Dedifferentiated amniotic fluid mesenchymal stem cell (primary cell): ENCODE data around the gene SH3BP5.
A peak's percentile ranks its signal among the peaks of the same experiment; 100 is the strongest.

Source experiments
- DNase-seq: peaks from one replicate; pipeline ENCODE4 v3.0.0-alpha.2; 2016; ENCODE audit errors: extremely low spot score

SH3BP5 gene

DNA sequence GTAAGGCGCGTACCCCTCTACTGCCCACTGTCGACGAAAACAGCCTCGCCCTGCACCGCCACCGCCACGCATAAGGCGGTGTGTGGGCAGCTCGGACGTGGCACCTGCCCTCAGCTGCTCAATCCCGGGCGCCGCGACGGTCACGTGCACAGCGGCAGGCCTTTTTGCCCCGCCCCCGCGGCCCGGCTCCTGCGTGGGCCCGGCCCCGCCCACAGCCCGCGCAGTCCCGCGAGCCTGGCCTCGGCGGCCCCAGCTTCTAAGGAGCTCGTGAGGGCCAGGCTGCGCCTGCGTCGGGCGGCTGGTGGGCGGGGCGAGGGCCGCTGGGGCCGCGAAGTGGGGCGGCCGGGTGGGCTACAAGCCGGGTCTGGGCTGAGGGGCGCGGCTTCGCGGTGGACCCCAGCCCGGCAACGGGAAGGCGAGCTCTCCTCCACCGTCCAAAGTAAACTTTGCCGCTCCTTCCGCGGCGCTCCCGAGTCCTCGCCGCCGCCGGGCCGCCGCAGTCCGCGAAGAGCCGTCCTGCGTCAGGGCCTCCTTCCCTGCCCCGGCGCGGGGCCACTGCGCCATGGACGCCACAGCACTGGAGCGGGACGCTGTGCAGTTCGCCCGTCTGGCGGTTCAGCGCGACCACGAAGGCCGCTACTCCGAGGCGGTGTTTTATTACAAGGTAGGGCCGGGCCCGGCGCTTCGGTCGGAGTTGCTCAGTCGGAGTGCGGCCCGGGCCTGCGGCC, 126.3 kb downstream of the SH3BP5 start, which contains the start of gene CAPN7:
TSS of gene CAPN7 (plus strand) at position 313 of the 728 bp plus-strand sequence. CDS start at position 563, 250 bp downstream.
- DNase-seq = peak; percentile 94

DNA sequence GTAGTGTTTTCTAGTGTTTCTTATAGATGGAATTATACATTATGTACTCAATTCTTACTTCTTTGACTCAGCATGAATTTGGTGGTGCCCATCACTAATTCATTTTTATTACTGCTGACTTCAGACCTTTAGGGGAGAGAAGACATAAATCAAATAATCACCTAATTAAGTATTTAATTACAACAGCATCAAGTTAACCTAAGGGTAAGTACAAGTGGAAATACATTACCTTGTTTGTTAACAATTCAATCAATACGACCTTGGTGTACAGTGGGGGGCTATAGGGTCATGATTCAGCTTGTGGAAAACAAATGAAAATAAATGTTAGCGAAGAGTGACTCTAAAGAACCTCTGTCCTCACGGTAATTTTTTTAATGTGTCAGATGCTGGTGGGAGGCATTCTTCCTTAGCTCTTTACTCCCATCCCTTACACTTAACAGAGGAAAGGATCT, 126.9 kb downstream of the SH3BP5 start:
- DNase-seq = no peak
